Panc1 (cell line): Measurements from ENCODE around the gene GRAMD1A. TPM values are rescaled to one million over a fixed set of nuclear protein-coding genes. Genes with fewer than 3 reads are reported as not detected.

Source experiments
- ATAC-seq: fragments of 200-7000 bp; cut with Tn5 transposase; 2 replicates; pipeline ENCODE4 v1.9.1; 2020; ENCODE audit warnings: mild to moderate bottlenecking, moderate library complexity
- BruUV-seq: library from RNA; stranded (reverse); fragments of 400-500 nt; replicated peaks from 2 replicates; lab custom pipeline; 2021; lab: Mats Ljungman, UMichigan
- CTCF ChIA-PET: fragments of 300-600 bp; sonication (Branson Sonifier 250); formaldehyde crosslinking; loops from one replicate; lab custom pipeline; 2022; ENCODE audit warnings: antibody characterized with exemption; lab: Charles Lee
- POLR2A ChIA-PET: fragments of 300-600 bp; sonication (Branson Sonifier 250); formaldehyde crosslinking; loops from one replicate; lab custom pipeline; 2022; ENCODE audit warnings: antibody characterized with exemption; lab: Charles Lee
- DNase-seq: peaks from one replicate; pipeline ENCODE4 v3.0.0-alpha.2; 2010; ENCODE audit warnings: low read depth, low spot score
- H3K27ac ChIP-seq: 2 replicates; pipeline ENCODE4 v1.5.1; 2011; ENCODE audit warnings: mild to moderate bottlenecking, low read length, inconsistent platforms
- H3K27me3 ChIP-seq: fragments of 200-500 bp; sonication (Bioruptor generic); 2 replicates; pipeline ENCODE4 v1.6.0; 2014; ENCODE audit warnings: low read length, inconsistent platforms; ENCODE audit not compliant: control insufficient read depth, insufficient read depth
- H3K36me3 ChIP-seq: fragments of 200-500 bp; sonication (Bioruptor generic); 2 replicates; pipeline ENCODE4 v1.5.1; 2014; ENCODE audit warnings: inconsistent platforms, mild to moderate bottlenecking, low read length, moderate library complexity; ENCODE audit not compliant: control insufficient read depth, insufficient read depth
- H3K4me1 ChIP-seq: 2 replicates; pipeline ENCODE4 v1.5.1; 2011; ENCODE audit warnings: inconsistent platforms, mild to moderate bottlenecking, low read length, moderate library complexity; ENCODE audit not compliant: control insufficient read depth, insufficient read depth
- H3K4me3 ChIP-seq, 2 experiments: 2 replicates each; pipeline ENCODE4 v1.5.1; 2011 to 2012; ENCODE audit warnings: low read depth in 2 of 2, low read length in 2 of 2, mild to moderate bottlenecking in 2 of 2, inconsistent platforms in 1 of 2, moderate library complexity in 1 of 2
- H3K9me3 ChIP-seq: fragments of 200-500 bp; sonication (Bioruptor generic); 2 replicates; pipeline ENCODE4 v1.5.1; 2014; ENCODE audit warnings: low read depth, mild to moderate bottlenecking, inconsistent platforms, low read length, moderate library complexity; ENCODE audit not compliant: control insufficient read depth, insufficient read depth
- CTCF ChIP-seq: fragments of 450-650 bp; IDR thresholded peaks from 2 replicates; pipeline ENCODE4 v1.5.1; 2017; ENCODE audit warnings: mild to moderate bottlenecking
- POLR2AphosphoS5 ChIP-seq: IDR thresholded peaks from 2 replicates; pipeline ENCODE4 v1.6.1; 2012; ENCODE audit warnings: mild to moderate bottlenecking, low read depth, low read length, moderate library complexity
- REST ChIP-seq, 2 experiments: IDR thresholded peaks; 2 replicates each; pipeline ENCODE4 v1.6.1; 2011 to 2012; ENCODE audit warnings: low read depth in 2 of 2, control low read depth in 1 of 2, low read length in 1 of 2, mild to moderate bottlenecking in 1 of 2, moderate library complexity in 1 of 2; ENCODE audit not compliant: insufficient read depth in 1 of 2
- SIN3A ChIP-seq: IDR thresholded peaks from 2 replicates; pipeline ENCODE4 v1.6.1; 2012; ENCODE audit warnings: low read depth, mild to moderate bottlenecking, low read length, moderate library complexity, borderline replicate concordance; ENCODE audit not compliant: insufficient read depth
- TCF7L2 ChIP-seq: IDR thresholded peaks from 2 replicates; pipeline ENCODE4 v1.6.1; 2011; ENCODE audit warnings: mild to moderate bottlenecking, low read depth, low read length, inconsistent platforms
- in situ Hi-C: cut with HindIII; loops from 2 replicates; pipeline ENCODE4 v1.10.0; 2016; ENCODE audit warnings: low sequenced_read_pairs, low pct_unique_long_range_greater_than_20kb
- intact Hi-C: fragments of 100-400 bp; cut with micrococcal nuclease; formaldehyde crosslinking; loops from one replicate; pipeline ENCODE4 v1.10.0; 2022; ENCODE audit not compliant: unreplicated experiment
- total RNA-seq: library from RNA; stranded (reverse); gene quantifications from one replicate; pipeline ENCODE4 v1.2.1, GENCODE V29; 2021; ENCODE audit not compliant: unreplicated experiment

GRAMD1A gene
- total RNA-seq, 1 experiment from 2014 or later: 69.9 TPM

DNA sequence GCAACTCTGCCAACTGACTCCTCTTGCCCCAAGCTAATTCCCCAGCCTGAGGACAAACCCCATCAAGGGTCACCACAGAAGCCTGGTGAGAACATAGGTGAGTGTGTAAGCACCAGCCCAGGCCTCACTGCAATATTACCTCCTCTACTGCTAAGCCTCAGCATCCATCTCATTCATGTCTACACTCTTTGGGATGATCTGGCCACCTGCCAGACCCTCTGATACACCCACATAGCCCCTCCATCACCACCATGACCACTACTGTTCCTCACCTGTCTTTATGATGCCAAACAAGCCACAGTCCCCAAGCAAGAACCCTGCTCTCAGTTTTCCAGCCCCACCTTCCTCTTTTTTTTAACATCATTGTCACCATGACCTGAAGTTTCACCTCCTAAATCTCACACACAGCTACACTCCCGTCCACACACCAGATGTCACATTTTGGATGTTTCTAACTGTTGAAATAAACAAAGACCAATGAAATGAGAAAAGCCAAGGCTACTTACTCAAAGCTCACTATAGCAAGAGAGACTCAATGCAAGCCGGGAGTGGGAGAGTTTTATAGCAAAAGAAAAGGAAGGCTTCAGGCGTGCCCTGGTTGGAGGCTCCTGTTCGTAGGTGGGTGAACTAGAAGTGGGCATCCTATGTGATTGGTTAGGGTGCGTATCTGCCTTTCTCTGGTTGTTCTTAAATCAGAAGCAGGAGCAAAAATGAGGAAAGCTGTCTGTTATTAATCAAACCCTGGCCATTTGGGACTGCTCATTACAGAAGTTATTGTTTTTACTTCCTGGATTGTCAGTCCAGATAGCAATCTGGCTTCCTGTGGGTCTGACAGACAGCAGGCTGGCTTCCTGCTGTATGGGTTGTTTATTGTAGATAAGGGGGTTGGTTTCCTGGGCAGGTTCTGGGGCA is 38.1 kb upstream of the GRAMD1A start:
- CTCF ChIA-PET: no interaction called here
- ATAC-seq (no peak), DNase-seq (no peak)
- Histone ChIP-seq H3K27ac (no peak overlapping the region), H3K4me1 (0 out of 2 replicates have a peak, but pooled peaks cover 10% of the 10 kb centered on the region), H3K36me3 (no peaks in the 10 kb centered on the region), H3K4me3 (no peak overlapping the region), H3K27me3 (no peaks in the 10 kb centered on the region), H3K9me3 (peaks cover 30% of the 10 kb centered on the region)
- BruUV-seq: no TSS peak
- intact Hi-C loops: no loop called here
- POLR2A ChIA-PET: no interaction called here
- no peak for TF ChIP-seq TCF7L2
- in situ Hi-C loops: no loop called here

DNA sequence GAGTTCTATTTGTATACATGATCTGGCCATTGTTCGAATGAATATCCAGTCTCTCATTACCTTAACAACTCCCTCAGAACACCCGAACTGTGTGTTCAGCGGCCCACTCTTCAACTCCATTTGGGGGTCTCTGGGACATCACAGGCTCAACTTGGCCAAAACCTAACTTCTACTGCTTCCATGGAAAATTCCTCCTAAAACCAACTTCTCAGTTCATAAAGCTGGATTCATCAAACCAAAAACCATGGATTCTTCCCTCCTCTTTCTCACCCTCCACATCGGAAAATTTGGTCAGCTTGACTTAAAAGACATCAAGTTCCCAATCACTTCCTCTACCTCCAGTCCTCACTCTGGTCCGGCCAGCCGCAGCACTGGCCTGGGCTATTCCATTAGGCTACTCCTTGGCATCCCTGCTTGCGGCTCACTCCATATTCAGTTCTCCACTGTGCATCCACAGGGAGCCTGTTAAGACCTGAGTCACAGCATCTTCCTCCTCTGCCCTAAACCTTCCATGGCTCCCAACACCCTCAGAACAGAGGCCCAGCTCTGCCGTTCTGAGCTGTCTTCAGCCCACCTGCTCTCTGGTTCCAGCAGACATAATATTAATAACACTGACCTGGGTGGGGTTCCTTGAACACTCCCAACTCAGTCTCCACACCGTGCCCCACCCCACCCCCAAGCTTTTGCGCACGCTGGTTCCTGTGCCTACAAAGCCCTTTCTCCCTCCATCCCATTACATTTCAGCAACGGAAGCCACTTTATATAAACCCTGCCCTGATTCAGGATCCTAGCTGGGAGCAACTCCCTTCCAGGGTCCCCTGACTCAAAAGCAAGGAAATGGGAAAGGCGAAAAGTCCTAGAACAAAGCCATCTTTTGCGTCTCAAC is 37.2 kb upstream of the GRAMD1A start:
- intact Hi-C loops (no loop called here), in situ Hi-C loops (no loop called here)
- Histone ChIP-seq H3K36me3 (no peaks in the 10 kb centered on the region), H3K4me1 (0 out of 2 replicates have a peak, but pooled peaks cover 10% of the 10 kb centered on the region), H3K27ac (peak overlapping the region; percentile 41; the same call in 1 of the 2 replicates), H3K9me3 (peaks cover 27% of the 10 kb centered on the region), H3K4me3 (peak overlapping the region; percentile 64 to 73), H3K27me3 (no peaks in the 10 kb centered on the region)
- no TSS peak for BruUV-seq
- TF ChIP-seq CTCF (no peak), SIN3A (no peak), REST (IDR thresholded peaks at IDR 0.05; ENCODE audit: insufficient read depth in 1 of 2, low read depth in 2 of 2, low read length in 1 of 2) (no peak), POLR2AphosphoS5 (no peak), TCF7L2 (no peak)
- ATAC-seq (peak; percentile 28; the same call in 1 of the 2 replicates), DNase-seq (no peak)
- POLR2A ChIA-PET: no interaction called here
- CTCF ChIA-PET: interaction anchor here (0.7 kb wide), 1 partner anchor 64 kb away, joined by 4 read pairs; no protein-coding TSS in a partner anchor
